Smooth muscle cell of bladder (primary cell): ENCODE measurements around the gene IQCH. TPM values are rescaled to one million over a fixed set of nuclear protein-coding genes. Genes with fewer than 3 reads are reported as not detected.

ENCODE experiments used
- total RNA-seq: library from RNA; depleted of rRNA; stranded (reverse); fragments of >200 nt; gene quantifications from 2 replicates; pipeline ENCODE4 v1.2.3, GENCODE V29; 2014

IQCH gene
- 3.2 and 3.3 TPM in 2 replicates for total RNA-seq

DNA sequence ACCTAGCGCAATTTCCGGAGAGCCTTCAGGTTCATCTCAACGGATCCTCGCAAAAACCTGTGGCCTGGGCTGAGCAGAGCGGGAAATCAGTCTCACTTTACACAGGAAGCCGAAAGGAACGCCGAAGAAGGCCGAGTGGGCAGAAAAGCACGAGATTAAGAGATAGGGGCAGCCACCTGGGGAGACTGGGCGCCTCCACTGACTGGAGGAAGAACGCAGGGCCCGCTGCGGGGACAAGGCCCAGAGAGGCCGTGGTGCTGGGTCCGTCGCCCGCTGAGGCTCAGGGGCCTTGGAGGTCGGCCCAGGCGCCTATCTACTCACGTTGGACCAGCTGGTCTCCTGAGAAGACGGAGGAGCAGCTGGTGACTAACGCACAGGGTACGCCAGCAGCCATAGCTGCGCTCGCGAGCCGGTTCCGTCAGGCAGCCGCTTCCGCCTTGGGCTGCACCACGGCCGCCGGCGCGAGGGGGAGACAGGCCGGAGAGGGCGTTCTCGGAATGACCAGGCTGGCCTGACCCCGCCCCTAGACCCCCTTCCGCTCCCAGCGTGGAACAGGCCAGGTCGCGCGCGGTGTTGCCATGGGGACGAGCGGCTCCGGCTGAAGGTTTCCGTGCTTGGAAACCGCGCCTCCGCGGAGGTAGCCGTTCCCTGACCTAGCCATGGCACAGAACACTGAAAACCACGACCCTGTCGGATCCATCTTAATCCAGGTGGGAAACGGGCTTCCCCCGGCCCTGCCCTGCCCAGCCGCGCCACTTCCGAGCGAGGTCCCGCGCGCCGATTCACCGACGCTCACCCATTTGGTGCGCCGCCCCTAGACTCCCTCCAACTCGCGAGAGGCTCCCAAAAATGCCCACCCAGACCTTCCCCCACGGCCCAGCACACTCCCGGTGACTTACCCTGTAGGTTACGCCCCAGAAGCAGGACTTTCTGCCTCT, at the start of gene IQCH, which contains the start of gene AAGAB:
TSS of gene IQCH (plus strand) at position 549 of the 938 bp plus-strand sequence. CDS start at position 660, 111 bp downstream.
TSS of gene AAGAB (minus strand) at position 424 of the 938 bp plus-strand sequence. CDS start at position 394, 30 bp downstream.

DNA sequence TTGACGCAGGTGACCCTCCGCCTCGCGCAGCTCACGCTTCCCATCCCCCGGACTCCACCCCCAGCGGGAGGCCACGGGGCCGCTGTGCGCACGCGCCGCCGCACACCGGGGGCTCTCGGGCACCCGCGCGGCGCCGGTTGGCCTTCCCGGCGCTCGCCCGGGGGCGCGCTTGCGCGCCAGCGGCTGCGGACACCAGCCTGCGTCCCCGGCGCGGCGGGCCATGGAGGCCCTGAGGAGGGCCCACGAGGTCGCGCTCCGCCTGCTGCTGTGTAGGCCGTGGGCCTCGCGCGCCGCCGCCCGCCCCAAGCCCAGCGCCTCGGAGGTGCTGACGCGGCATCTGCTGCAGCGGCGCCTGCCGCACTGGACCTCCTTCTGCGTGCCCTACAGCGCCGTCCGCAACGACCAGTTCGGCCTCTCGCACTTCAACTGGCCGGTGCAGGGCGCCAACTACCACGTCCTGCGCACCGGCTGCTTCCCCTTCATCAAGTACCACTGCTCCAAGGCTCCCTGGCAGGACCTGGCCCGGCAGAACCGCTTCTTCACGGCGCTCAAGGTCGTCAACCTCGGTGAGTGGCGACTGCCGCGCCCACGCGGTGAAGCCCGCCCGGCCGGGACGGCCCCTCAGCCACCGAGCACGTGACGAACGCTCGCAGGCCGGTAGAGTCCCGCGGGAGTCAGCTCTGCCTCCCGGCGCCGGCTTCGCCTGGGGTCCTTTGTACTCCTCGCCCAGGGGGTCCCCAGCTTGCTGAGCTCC, 266.6 kb downstream of the IQCH start, which contains the start of gene C15orf61:
TSS of gene C15orf61 (plus strand) at position 103 of the 754 bp plus-strand sequence. CDS start at position 221, 118 bp downstream.

DNA sequence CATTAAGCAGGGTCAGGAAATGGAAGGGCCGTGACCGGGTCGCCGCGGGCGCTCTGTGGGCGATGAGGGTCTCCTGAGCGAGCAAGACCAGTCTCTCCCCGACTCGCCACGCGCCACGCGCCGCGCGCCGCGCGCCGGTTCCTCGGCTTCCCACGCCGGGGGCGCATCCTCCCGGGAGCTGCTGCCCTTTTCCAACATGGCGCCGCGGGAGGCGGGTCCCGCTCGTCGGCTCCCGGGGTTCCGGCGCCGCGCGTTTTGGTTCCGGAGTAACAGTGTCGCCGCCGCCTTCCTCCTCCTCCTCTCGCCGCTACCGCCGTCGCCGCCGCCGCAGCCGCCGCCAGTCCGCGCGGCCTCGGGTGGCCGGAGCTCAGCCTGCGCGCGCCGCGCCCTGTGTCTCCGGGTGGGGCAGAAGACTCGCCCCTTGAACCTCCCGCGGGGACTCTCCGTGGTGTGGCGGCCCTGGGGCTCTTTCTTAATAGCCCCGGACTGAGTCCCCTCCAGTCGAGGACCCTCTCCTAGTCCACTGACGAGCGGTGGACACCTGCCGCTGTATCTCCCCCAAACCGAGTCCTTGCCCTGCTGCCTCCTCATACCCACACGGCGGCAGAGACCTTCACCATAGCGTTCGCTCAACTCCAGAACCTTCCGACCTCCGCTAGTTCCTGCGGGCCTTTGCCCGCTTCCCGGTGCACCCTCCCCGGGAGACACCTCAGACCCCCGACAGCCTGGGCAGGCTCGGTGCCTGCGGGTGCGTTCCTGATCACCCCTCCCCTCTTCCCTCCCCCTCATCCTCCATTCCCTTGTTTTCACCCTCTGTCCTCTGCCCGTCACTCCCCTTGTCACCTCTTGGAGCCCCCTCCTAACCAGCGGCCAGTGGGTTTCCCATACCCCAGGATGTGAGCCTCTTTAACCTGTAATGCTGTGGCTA, 288.1 kb downstream of the IQCH start, which contains the start of gene MAP2K5:
TSS of gene MAP2K5 (plus strand) at position 284 of the 928 bp plus-strand sequence. CDS start at position 917, 633 bp downstream.

Other genes starting within 250 kb of the IQCH start
- 33.3 and 35.8 TPM in 2 replicates for gene SMAD3, start 189.2 kb upstream of the IQCH start, total RNA-seq
- gene AAGAB, start 125 bp upstream of the IQCH start, total RNA-seq = 43.4 and 49.4 TPM in 2 replicates